Measurements from ENCODE around the gene RPS29.
"Not testable (repeated sequence)": the region's sequence is repeated elsewhere in the genome, so short reads cannot be mapped to it uniquely, and the experiment has no call there.

Gene RPS29

DNA sequence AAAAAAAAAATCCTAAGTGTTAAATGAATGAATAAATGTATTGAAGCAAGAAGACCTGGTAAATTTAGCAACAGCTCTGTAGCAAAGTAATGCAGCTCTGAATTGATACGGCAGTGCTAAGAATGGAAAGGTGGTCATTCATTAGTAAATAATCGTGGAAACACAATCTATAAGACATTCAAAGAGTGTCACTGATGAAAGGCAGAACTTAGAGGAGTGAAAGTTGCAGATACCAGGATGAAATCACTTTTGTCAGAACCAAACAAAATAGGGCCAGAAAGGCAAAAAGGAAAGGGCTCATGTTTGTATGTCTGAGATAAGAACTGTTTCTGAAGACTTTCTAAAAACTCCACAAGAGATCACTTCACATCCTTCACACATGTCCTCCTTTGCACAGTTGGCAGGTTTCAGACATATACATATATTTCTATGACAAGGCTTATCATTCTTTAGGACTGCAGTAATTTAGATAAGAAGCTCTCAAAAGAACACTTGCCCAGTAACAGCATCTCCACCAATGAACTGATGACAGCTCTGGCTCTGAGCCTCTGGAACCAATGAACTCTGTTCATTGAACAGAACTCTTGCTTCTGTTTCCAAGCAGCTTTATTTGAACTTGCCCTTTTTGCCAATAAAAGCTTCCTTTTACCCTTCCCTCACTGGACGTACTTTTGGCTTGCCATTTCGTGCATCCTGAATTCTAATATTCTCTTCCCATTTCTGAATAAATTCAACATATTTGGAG lies 8.3 kb upstream of the RPS29 start:
- no peak for DNase-seq

GRCh38 chr14:49593016-49593415 lies 6.8 kb upstream of the RPS29 start:
- no peak for DNase-seq

- no peak for DNase-seq
These were observed 3.2 kb upstream of the RPS29 start for GRCh38 chr14:49589387-49589786.

- DNase-seq = no peak
These were observed 687 bp upstream of the RPS29 start for GRCh38 chr14:49586673-49587460.

GRCh38 chr14:49584981-49585640 lies 1.1 kb downstream of the RPS29 start:
- not testable (repeated sequence) for DNase-seq

DNA sequence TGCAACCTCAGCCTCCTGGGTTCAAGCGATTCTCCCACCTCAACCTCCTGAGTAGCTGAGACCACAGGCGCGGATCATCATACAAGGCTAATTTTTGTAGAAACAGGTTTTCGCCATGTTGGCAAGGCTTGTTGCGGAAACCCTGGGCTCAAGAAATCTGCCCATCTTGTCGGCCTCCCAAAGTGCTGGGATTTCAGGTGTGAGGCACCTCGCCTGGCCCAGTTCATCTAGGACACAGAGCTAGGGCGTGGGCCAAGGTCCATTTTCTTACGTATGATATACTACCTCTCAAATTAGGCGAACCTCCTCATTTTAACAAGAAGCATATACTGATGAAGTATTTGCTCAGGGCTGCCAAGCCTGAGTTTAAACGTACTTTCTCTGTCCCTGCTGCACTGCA lies 2.1 kb downstream of the RPS29 start:
- DNase-seq = no peak

- DNase-seq = no peak
These were observed 2.6 kb downstream of the RPS29 start for GRCh38 chr14:49583629-49584028.

GRCh38 chr14:49582113-49582977 lies 3.8 kb downstream of the RPS29 start:
- DNase-seq = no peak

- no peak for DNase-seq
These were observed 4.7 kb downstream of the RPS29 start for GRCh38 chr14:49581209-49582112.

GRCh38 chr14:49579841-49580240 lies 6.3 kb downstream of the RPS29 start:
- no peak for DNase-seq

GRCh38 chr14:49578141-49578540 lies 8.0 kb downstream of the RPS29 start:
- no peak for DNase-seq

- DNase-seq = no peak
These were observed 12.1 kb downstream of the RPS29 start for GRCh38 chr14:49574038-49574437.

DNA sequence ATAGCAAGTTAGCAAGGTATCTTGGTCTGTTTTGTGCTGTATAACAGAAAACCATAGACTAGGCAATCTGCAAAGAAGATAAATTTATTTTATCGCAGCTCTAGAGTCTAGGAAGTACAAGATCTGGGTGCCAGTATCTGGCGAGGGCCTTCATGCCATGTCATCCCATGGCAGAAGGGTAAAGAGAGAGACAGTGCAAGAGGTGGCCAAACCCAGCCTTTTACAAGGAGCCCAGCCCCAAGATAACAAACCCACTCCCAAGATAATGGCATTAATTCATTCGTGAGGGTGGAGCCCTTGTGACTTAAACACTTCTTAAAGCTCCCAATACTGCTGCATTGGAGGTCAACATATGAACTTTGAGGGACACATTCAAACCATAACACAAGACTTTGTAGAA lies 16.9 kb downstream of the RPS29 start:
- DNase-seq = no peak

DNA sequence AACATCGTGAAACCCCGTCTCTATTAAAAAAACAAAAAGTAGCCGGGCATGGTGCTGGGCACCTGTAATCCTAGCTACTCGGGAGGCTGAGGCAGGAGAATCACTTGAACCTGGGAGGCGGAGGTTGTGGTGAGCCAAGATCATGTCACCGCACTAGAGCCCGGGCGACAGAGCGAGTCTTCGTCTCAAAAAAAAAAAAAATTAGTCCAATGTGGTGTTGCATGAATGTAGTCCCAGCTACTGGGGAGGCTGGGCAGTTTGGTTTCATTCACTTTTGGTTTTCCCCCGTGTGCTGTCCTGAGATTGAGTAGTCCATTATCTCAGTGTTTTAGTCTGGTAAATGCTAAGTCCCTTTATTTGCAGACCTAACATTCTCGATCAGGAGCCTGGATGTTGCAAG lies 19.5 kb downstream of the RPS29 start:
- DNase-seq = no peak

DNA sequence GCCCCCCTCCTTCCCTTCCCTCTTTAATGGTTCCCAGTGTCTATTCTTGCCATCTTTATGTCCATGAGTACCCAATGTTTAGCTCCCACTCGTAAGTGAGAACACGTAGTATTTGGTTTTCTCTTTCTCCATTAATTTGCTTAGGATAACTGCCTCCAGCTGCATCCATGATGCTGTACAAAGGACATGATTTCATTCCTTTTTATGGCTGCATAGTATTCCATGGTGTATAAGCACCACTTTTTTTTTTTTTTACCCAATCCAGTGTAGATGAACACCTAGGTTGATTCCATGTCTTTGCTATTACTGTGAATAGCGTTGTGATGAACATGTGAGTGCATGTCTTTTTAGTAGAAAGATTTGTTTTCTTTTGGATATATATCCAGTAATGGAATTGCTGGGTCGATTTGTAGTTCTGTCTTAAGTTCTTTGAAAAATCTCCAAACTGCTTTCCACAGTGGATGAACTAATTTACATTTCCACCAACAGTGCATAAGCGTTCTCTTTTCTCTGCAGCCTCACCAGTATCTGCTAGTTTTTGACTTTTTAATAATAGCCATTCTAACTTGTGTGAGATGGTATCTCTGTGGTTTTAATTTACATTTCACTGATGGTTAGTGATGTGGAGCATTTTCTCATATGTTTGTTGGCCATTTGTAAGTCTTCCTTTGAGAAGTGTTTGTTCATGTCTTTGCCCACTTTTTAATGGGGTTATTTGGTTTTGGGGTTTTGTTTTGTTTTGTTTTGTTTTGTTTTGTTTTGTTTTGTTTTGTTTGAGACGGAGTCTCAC lies 26.0 kb downstream of the RPS29 start:
- DNase-seq = no peak

- no peak for DNase-seq
These were observed 32.3 kb downstream of the RPS29 start for GRCh38 chr14:49553892-49554291.

GRCh38 chr14:49553106-49553505 lies 33.1 kb downstream of the RPS29 start:
- no peak for DNase-seq

DNA sequence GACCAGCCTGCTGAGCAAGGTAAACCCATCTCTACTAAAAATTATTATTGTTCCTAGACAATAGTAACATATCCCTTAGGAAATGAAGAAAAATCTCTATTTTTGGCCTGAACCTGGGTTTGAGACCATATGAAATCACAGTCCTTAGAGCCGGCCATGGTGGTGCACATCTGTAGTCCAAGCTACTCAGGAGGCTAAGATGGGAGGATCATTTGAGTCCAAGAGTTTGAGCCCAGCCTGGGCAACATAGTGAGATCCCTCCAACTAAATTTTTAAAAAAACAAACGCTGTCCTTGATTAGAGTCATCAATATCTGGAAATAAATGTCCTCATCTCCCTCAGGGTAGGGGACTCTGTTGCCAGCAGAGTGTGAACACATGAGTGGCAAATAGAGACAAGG lies 34.6 kb downstream of the RPS29 start:
- no peak for DNase-seq

- no peak for DNase-seq
These were observed 35.6 kb downstream of the RPS29 start for GRCh38 chr14:49550286-49551184.

DNA sequence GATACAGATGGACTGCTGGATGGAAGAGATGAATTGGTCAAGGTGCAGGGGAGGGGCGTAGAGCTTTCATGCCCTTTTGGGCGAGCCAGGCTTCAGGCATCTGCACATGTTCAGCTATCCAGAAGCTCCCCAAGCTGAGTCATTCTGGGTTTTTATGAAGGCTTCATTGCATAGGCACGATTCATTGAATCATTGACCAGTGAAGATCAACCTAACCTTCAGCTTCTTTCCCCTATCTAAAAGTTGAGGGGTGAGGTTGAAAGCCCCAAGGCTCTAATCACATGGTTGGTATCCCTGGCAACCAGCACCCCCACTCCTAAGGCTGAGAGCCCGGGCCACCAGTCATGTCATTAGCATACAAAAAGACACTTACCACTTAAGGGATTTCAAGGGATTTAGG lies 36.3 kb downstream of the RPS29 start:
- no peak for DNase-seq

All from cortex of kidney (tissue), 1 donor.